ENCODE measurements around the gene POLR3E. TPM values are rescaled to one million over a fixed set of nuclear protein-coding genes. Genes with fewer than 3 reads are reported as not detected.

Gene POLR3E
- total and polyA plus RNA-seq, 2 donors (not counting 3 experiments of a cell fraction or from before 2014, with no cell fraction given) = 48.3 to 62.2 TPM

DNA sequence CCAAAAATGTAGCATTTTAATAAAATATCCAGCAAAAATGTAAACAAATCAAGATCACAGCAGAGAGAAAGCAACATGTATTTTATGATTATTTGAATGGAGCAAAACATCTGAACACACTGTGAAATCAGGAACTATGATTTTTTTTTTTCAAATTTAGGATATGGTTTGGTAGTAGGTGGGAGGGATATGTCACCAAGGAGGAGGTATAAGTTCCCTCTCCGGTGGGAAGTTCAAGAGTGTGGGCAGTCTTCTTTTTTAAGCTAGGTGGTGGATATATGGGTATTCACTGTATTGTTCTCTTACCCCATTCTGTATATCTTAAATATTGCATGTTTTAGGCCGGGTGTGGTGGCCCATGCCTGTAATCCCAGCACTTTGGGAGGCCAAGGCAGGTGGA is 67.0 kb downstream of the POLR3E start:
- H4K20me1 ChIP-seq (replicated peaks; ENCODE audit: control insufficient read depth, extremely low read depth, insufficient read depth, low read length) = peaks cover 7% of the 10 kb centered on the region
- H3K9ac ChIP-seq (replicated peaks; ENCODE audit: extremely low read depth, insufficient read depth, low read length) = no peak overlapping the region
- H3K27ac ChIP-seq (ENCODE audit: insufficient read depth, low read depth, low read length) = no peak overlapping the region
- ChIA-PET POLR2A (no interaction called here), CTCF (interaction anchor here (1.1 kb wide), 2 partner anchors 10 to 43 kb away, joined by 3 read pairs; no protein-coding TSS in a partner anchor)
- H3K36me3 ChIP-seq (ENCODE audit: control insufficient read depth in 2 of 2, extremely low read depth in 1 of 2, insufficient read depth in 2 of 2, low read length in 2 of 2) = peaks cover 13 to 33% of the 10 kb centered on the region in 2 experiments
- peaks cover 21% of the 10 kb centered on the region for H3K4me1 ChIP-seq (ENCODE audit: control insufficient read depth, extremely low read depth, insufficient read depth, low read length)
- no peak overlapping the region for H2AFZ ChIP-seq (ENCODE audit: low read depth, low read length)
- dilution Hi-C loops (cut with MboI; ENCODE audit: extremely low pct_ligation_motif_present, low sequenced_read_pairs) = no loop called here
- H3K9me3 ChIP-seq (replicated peaks; ENCODE audit: control insufficient read depth, insufficient read depth, low read length) = no peaks in the 10 kb centered on the region
- no peaks in the 10 kb centered on the region for H3K27me3 ChIP-seq (ENCODE audit: control insufficient read depth in 2 of 2, insufficient read depth in 2 of 2, low read length in 2 of 2)
- no peak overlapping the region for H3K4me3 ChIP-seq (replicated peaks in 1 of 3; ENCODE audit: insufficient read depth in 1 of 3, low read depth in 1 of 3, low read length in 3 of 3)
- H3K4me2 ChIP-seq (ENCODE audit: insufficient read depth, low read length) = no peak overlapping the region
- intact Hi-C loops (cut with micrococcal nuclease) = no loop called here
- TF ChIP-seq POLR2A (IDR thresholded peaks at IDR 0.05; ENCODE audit: low read depth, low read length) (no peak), EZH2 (IDR thresholded peaks at IDR 0.05; ENCODE audit: borderline replicate concordance, low read depth, low read length, severe bottlenecking) (no peak), POLR2AphosphoS5 (IDR thresholded peaks at IDR 0.05; ENCODE audit: insufficient read depth, low read depth, low read length) (no peak), JUN (IDR thresholded peaks at IDR 0.05; ENCODE audit: borderline replicate concordance, insufficient read depth, insufficient read length, low read depth) (no peak), MYC (IDR thresholded peaks at IDR 0.05; ENCODE audit: low read depth, low read length) (no peak), GATA2 (IDR thresholded peaks at IDR 0.05; ENCODE audit: insufficient read depth, insufficient read length, low read depth, low read length) (no peak)
- TF ChIP-seq, protein P1, sequence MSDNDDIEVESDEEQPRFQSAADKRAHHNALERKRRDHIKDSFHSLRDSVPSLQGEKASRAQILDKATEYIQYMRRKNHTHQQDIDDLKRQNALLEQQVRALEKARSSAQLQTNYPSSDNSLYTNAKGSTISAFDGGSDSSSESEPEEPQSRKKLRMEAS (IDR thresholded peaks at IDR 0.05; ENCODE audit: insufficient read depth, insufficient read length) = no peak
- TF ChIP-seq, protein P2, sequence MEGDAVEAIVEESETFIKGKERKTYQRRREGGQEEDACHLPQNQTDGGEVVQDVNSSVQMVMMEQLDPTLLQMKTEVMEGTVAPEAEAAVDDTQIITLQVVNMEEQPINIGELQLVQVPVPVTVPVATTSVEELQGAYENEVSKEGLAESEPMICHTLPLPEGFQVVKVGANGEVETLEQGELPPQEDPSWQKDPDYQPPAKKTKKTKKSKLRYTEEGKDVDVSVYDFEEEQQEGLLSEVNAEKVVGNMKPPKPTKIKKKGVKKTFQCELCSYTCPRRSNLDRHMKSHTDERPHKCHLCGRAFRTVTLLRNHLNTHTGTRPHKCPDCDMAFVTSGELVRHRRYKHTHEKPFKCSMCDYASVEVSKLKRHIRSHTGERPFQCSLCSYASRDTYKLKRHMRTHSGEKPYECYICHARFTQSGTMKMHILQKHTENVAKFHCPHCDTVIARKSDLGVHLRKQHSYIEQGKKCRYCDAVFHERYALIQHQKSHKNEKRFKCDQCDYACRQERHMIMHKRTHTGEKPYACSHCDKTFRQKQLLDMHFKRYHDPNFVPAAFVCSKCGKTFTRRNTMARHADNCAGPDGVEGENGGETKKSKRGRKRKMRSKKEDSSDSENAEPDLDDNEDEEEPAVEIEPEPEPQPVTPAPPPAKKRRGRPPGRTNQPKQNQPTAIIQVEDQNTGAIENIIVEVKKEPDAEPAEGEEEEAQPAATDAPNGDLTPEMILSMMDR (IDR thresholded peaks at IDR 0.05; ENCODE audit: extremely low read depth in 1 of 2, insufficient read depth in 1 of 2, low read depth in 1 of 2, low read length in 2 of 2) = no peak
- H3K9me1 ChIP-seq (replicated peaks; ENCODE audit: control insufficient read depth, extremely low read depth, insufficient read depth, low read length) = peaks cover 2% of the 10 kb centered on the region
- no peak for DNase-seq (ENCODE audit: low read depth, low spot score)
- no TSS peak for BruUV-seq (replicated peaks)
- peaks cover 92% of the 10 kb centered on the region for H3K79me2 ChIP-seq (ENCODE audit: control insufficient read depth, insufficient read depth, low read length)
- no peak for FAIRE-seq
